HepG2 (cell line): Measurements from ENCODE around the gene LRRC73. TPM values are rescaled to one million over a fixed set of nuclear protein-coding genes. Genes with fewer than 3 reads are reported as not detected.

ENCODE experiments used
- BORCS8-MEF2B ChIP-seq: sonication (generic); formaldehyde crosslinking; IDR thresholded peaks from 2 replicates; pipeline ENCODE4 v1.8.0; 2022; ENCODE audit warnings: mild to moderate bottlenecking, missing genetic modification reagents
- ELF3 ChIP-seq: IDR thresholded peaks from 2 replicates; pipeline ENCODE4 v1.6.1; 2016; ENCODE audit warnings: missing genetic modification reagents, missing compliant biosample characterization
- FOSL2 ChIP-seq: sonication (generic); formaldehyde crosslinking; IDR thresholded peaks from 2 replicates; pipeline ENCODE4 v1.4.0; 2020; ENCODE audit warnings: missing genetic modification reagents
- KLF11 ChIP-seq: IDR thresholded peaks from 2 replicates; pipeline ENCODE4 v1.6.1; 2016; ENCODE audit warnings: missing compliant biosample characterization
- MXI1 ChIP-seq: IDR thresholded peaks from 3 replicates; pipeline ENCODE4 v1.6.1; 2012; ENCODE audit warnings: low read depth, low read length, inconsistent platforms, borderline replicate concordance
- MYNN ChIP-seq: sonication (generic); formaldehyde crosslinking; IDR thresholded peaks from 2 replicates; pipeline ENCODE4 v1.4.0; 2020; ENCODE audit warnings: mild to moderate bottlenecking, low read depth, missing genetic modification reagents
- NR2F1 ChIP-seq, 2 experiments: fragments of 450-650 bp in 1 of 2; formaldehyde crosslinking in 1 of 2; IDR thresholded peaks; 2 replicates each; pipeline versions ENCODE4 v1.5.0 to v1.6.1; 2016 to 2020; ENCODE audit warnings: mild to moderate bottlenecking in 1 of 2, missing compliant biosample characterization in 1 of 2, missing genetic modification reagents in 1 of 2, moderate library complexity in 1 of 2
- PAF1 ChIP-seq: IDR thresholded peaks from 2 replicates; pipeline ENCODE4 v1.6.1; 2016; ENCODE audit warnings: missing genetic modification reagents, missing compliant biosample characterization
- REL ChIP-seq: sonication (generic); formaldehyde crosslinking; conservative IDR thresholded peaks from 2 replicates; pipeline ENCODE4 v1.8.0; 2022; ENCODE audit warnings: mild to moderate bottlenecking, missing genetic modification reagents, moderate library complexity
- SNAI1 ChIP-seq: sonication (generic); formaldehyde crosslinking; IDR thresholded peaks from 2 replicates; pipeline ENCODE4 v1.5.0; 2020; ENCODE audit warnings: mild to moderate bottlenecking, missing genetic modification reagents, borderline replicate concordance
- ZFP41 ChIP-seq: sonication (generic); formaldehyde crosslinking; IDR thresholded peaks from 2 replicates; pipeline ENCODE4 v1.4.0; 2020; ENCODE audit warnings: mild to moderate bottlenecking, missing genetic modification reagents, borderline replicate concordance
- ZNF282 ChIP-seq: fragments of 450-650 bp; IDR thresholded peaks from 2 replicates; pipeline ENCODE4 v1.6.1; 2018; ENCODE audit not compliant: partially characterized antibody
- ZNF350 ChIP-seq: sonication (generic); formaldehyde crosslinking; IDR thresholded peaks from 2 replicates; pipeline ENCODE4 v1.4.0; 2020; ENCODE audit warnings: mild to moderate bottlenecking, low read depth, missing genetic modification reagents, borderline replicate concordance
- ZNF607 ChIP-seq: sonication (generic); formaldehyde crosslinking; IDR thresholded peaks from 2 replicates; pipeline ENCODE4 v1.5.1; 2020; ENCODE audit warnings: missing genetic modification reagents, mild to moderate bottlenecking, borderline replicate concordance
- polyA plus RNA-seq, 8 experiments: library from polyadenylated mRNA; depleted of rRNA in 3 of 8; stranded (reverse) in 7 of 8; unstranded in 1 of 8; fragments of >200 nt; fragmentation: Illumina TruSeq in 4 of 8; extraction: Trizol in 4 of 8; gene quantifications; 2 replicates each; pipeline versions ENCODE4 v1.2.1 to v1.2.3, GENCODE V29; 2011 to 2016; ENCODE audit warnings: low read depth in 4 of 8, missing spikeins in 1 of 8, mixed read lengths in 1 of 8; ENCODE audit not compliant: insufficient read depth in 1 of 8
- total RNA-seq, 5 experiments: library from RNA; depleted of rRNA; stranded (reverse); fragments of >200 nt; fragmentation: Illumina TruSeq; extraction: Trizol; gene quantifications; 2 replicates each; pipeline ENCODE4 v1.2.3, GENCODE V29; 2016; ENCODE audit warnings: low read depth in 1 of 5
- TF ChIP-seq, protein P1 (sequence below): sonication (generic); formaldehyde crosslinking; IDR thresholded peaks from 2 replicates; pipeline ENCODE4 v1.5.0; 2020; ENCODE audit warnings: mild to moderate bottlenecking, missing genetic modification reagents
- TF ChIP-seq, protein P2 (sequence below): sonication (generic); formaldehyde crosslinking; IDR thresholded peaks from 2 replicates; pipeline ENCODE4 v1.4.0; 2020; ENCODE audit warnings: missing genetic modification reagents; ENCODE audit errors: not compliant biosample characterization
- TF ChIP-seq, protein P3 (sequence below): sonication (generic); formaldehyde crosslinking; IDR thresholded peaks from 2 replicates; pipeline ENCODE4 v1.5.0; 2020; ENCODE audit warnings: mild to moderate bottlenecking, missing genetic modification reagents, borderline replicate concordance

LRRC73 gene
- total and polyA plus RNA-seq, 2 of the 13 experiments (the other 11 are each of a cell fraction or from before 2014, with no cell fraction given) = 0.11 to 0.12 TPM

- TF ChIP-seq, protein P1, sequence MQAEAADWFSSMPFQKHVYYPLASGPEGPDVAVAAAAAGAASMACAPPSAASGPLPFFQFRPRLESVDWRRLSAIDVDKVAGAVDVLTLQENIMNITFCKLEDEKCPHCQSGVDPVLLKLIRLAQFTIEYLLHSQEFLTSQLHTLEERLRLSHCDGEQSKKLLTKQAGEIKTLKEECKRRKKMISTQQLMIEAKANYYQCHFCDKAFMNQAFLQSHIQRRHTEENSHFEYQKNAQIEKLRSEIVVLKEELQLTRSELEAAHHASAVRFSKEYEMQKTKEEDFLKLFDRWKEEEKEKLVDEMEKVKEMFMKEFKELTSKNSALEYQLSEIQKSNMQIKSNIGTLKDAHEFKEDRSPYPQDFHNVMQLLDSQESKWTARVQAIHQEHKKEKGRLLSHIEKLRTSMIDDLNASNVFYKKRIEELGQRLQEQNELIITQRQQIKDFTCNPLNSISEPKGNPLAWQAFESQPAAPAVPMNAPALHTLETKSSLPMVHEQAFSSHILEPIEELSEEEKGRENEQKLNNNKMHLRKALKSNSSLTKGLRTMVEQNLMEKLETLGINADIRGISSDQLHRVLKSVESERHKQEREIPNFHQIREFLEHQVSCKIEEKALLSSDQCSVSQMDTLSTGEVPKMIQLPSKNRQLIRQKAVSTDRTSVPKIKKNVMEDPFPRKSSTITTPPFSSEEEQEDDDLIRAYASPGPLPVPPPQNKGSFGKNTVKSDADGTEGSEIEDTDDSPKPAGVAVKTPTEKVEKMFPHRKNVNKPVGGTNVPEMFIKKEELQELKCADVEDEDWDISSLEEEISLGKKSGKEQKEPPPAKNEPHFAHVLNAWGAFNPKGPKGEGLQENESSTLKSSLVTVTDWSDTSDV (CRISPR knock-in tag) = peak; percentile 69; the same call in 1 of the 2 replicates
- TF ChIP-seq MXI1 (peak; percentile 78; the same call in 1 of the 3 replicates), PAF1 (CRISPR knock-in tag) (no peak), ZNF350 (peak; percentile 73; the same call in 1 of the 2 replicates), ZNF607 (CRISPR knock-in tag) (no peak), MYNN (CRISPR knock-in tag) (no peak), FOSL2 (peak; percentile 46), BORCS8-MEF2B (CRISPR knock-in tag) (no peak; the same call in 1 of the 2 replicates), KLF11 (CRISPR knock-in tag) (0 out of 2 replicates have a peak, but pooled peaks have one; percentile 35), NR2F1 (CRISPR knock-in tag; IDR thresholded peaks at IDR 0.05) (0 out of 4 replicates have a peak, but pooled peaks of 1 of the 2 experiments have one; percentile 23), ZNF282 (no peak), ZFP41 (no peak), ELF3 (peak; percentile 49; the same call in 1 of the 2 replicates), SNAI1 (CRISPR knock-in tag) (no peak), REL (CRISPR knock-in tag) (no peak)
- TF ChIP-seq, protein P2, sequence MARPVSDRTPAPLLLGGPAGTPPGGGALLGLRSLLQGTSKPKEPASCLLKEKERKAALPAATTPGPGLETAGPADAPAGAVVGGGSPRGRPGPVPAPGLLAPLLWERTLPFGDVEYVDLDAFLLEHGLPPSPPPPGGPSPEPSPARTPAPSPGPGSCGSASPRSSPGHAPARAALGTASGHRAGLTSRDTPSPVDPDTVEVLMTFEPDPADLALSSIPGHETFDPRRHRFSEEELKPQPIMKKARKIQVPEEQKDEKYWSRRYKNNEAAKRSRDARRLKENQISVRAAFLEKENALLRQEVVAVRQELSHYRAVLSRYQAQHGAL = no peak
- TF ChIP-seq, protein P3, sequence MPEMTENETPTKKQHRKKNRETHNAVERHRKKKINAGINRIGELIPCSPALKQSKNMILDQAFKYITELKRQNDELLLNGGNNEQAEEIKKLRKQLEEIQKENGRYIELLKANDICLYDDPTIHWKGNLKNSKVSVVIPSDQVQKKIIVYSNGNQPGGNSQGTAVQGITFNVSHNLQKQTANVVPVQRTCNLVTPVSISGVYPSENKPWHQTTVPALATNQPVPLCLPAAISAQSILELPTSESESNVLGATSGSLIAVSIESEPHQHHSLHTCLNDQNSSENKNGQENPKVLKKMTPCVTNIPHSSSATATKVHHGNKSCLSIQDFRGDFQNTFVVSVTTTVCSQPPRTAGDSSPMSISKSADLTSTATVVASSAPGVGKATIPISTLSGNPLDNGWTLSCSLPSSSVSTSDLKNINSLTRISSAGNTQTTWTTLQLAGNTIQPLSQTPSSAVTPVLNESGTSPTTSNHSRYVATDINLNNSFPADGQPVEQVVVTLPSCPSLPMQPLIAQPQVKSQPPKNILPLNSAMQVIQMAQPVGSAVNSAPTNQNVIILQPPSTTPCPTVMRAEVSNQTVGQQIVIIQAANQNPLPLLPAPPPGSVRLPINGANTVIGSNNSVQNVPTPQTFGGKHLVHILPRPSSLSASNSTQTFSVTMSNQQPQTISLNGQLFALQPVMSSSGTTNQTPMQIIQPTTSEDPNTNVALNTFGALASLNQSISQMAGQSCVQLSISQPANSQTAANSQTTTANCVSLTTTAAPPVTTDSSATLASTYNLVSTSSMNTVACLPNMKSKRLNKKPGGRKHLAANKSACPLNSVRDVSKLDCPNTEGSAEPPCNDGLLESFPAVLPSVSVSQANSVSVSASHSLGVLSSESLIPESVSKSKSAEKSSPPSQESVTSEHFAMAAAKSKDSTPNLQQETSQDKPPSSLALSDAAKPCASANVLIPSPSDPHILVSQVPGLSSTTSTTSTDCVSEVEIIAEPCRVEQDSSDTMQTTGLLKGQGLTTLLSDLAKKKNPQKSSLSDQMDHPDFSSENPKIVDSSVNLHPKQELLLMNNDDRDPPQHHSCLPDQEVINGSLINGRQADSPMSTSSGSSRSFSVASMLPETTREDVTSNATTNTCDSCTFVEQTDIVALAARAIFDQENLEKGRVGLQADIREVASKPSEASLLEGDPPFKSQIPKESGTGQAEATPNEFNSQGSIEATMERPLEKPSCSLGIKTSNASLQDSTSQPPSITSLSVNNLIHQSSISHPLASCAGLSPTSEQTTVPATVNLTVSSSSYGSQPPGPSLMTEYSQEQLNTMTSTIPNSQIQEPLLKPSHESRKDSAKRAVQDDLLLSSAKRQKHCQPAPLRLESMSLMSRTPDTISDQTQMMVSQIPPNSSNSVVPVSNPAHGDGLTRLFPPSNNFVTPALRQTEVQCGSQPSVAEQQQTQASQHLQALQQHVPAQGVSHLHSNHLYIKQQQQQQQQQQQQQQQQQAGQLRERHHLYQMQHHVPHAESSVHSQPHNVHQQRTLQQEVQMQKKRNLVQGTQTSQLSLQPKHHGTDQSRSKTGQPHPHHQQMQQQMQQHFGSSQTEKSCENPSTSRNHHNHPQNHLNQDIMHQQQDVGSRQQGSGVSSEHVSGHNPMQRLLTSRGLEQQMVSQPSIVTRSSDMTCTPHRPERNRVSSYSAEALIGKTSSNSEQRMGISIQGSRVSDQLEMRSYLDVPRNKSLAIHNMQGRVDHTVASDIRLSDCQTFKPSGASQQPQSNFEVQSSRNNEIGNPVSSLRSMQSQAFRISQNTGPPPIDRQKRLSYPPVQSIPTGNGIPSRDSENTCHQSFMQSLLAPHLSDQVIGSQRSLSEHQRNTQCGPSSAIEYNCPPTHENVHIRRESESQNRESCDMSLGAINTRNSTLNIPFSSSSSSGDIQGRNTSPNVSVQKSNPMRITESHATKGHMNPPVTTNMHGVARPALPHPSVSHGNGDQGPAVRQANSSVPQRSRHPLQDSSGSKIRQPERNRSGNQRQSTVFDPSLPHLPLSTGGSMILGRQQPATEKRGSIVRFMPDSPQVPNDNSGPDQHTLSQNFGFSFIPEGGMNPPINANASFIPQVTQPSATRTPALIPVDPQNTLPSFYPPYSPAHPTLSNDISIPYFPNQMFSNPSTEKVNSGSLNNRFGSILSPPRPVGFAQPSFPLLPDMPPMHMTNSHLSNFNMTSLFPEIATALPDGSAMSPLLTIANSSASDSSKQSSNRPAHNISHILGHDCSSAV = peak; percentile 68; the same call in 1 of the 2 replicates
These were observed 13.6 kb downstream of the LRRC73 start (continued) for GRCh38 chr6:43496370-43497128.
